Measurements from ENCODE around the gene CTTNBP2NL.

- TF ChIP-seq POLR2AphosphoS5 (IDR thresholded peaks at IDR 0.05; ENCODE audit: low read depth, low read length) (no peak), POLR2A (IDR thresholded peaks at IDR 0.05; ENCODE audit: low read depth, low read length) (no peak), TAF1 (IDR thresholded peaks at IDR 0.05; ENCODE audit: borderline replicate concordance, low read depth, low read length) (no peak)
Measured at GRCh38 chr1:112461200-112461871, 65.3 kb downstream of the CTTNBP2NL start.

All from GM12892 (cell line).